22Rv1 (cell line): ENCODE data around the gene BGLAP.

Experiments used
- ZFX ChIP-seq: fragments of 450-650 bp; IDR thresholded peaks from 2 replicates; pipeline ENCODE4 v1.6.1; 2017; ENCODE audit warnings: antibody characterized with exemption, borderline replicate concordance
- TF ChIP-seq, protein P1 (sequence below): fragments of 450-650 bp; IDR thresholded peaks from 2 replicates; pipeline ENCODE4 v1.5.1; 2017; ENCODE audit warnings: mild to moderate bottlenecking

DNA sequence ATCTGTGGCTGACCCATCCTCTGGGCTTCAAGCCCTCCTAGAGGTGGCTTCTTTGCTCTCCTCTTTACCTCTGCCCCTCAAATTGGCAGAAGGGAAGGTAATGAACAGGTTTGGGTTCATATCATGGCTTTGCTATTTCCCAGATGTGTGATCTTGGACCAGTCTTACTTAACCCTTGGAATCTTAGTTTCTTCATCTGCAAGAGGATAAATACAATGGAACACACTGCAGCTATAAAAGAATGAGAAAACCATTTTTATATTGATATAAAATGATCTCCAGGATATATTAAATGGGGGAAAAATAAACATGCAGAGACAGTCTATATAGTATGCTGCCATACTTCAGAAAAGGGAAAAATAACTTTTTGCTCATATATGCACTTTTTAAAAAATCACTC, 47.9 kb downstream of the BGLAP start:
- TF ChIP-seq, protein P1, sequence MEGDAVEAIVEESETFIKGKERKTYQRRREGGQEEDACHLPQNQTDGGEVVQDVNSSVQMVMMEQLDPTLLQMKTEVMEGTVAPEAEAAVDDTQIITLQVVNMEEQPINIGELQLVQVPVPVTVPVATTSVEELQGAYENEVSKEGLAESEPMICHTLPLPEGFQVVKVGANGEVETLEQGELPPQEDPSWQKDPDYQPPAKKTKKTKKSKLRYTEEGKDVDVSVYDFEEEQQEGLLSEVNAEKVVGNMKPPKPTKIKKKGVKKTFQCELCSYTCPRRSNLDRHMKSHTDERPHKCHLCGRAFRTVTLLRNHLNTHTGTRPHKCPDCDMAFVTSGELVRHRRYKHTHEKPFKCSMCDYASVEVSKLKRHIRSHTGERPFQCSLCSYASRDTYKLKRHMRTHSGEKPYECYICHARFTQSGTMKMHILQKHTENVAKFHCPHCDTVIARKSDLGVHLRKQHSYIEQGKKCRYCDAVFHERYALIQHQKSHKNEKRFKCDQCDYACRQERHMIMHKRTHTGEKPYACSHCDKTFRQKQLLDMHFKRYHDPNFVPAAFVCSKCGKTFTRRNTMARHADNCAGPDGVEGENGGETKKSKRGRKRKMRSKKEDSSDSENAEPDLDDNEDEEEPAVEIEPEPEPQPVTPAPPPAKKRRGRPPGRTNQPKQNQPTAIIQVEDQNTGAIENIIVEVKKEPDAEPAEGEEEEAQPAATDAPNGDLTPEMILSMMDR = no peak
- no peak for TF ChIP-seq ZFX
